HepG2 (cell line): Measurements from ENCODE around the gene STOML2. TPM values are rescaled to one million over a fixed set of nuclear protein-coding genes. Genes with fewer than 3 reads are reported as not detected.
A peak's percentile ranks its signal among the peaks of the same experiment; 100 is the strongest.

Experiments used
- BCL6 ChIP-seq: IDR thresholded peaks from 2 replicates; pipeline ENCODE4 v1.6.1; 2016; ENCODE audit warnings: missing genetic modification reagents, missing compliant biosample characterization
- BRD4 ChIP-seq: sonication (generic); formaldehyde crosslinking; IDR thresholded peaks from 2 replicates; pipeline ENCODE4 v1.4.0; 2020; ENCODE audit warnings: missing genetic modification reagents
- DPF2 ChIP-seq: sonication (generic); formaldehyde crosslinking; IDR thresholded peaks from 2 replicates; pipeline ENCODE4 v1.4.0; 2020; ENCODE audit warnings: mild to moderate bottlenecking, low read depth, missing genetic modification reagents, borderline replicate concordance
- HDAC1 ChIP-seq: sonication (generic); formaldehyde crosslinking; IDR thresholded peaks from 2 replicates; pipeline ENCODE4 v1.5.1; 2020; ENCODE audit warnings: mild to moderate bottlenecking, missing genetic modification reagents
- NFATC3 ChIP-seq: sonication (generic); formaldehyde crosslinking; IDR thresholded peaks from 2 replicates; pipeline ENCODE4 v1.5.1; 2020; ENCODE audit warnings: mild to moderate bottlenecking, missing genetic modification reagents
- NONO ChIP-seq, 2 experiments: fragments of 450-650 bp in 1 of 2; sonication (generic) in 1 of 2; formaldehyde crosslinking in 1 of 2; IDR thresholded peaks in 1 of 2; conservative IDR thresholded peaks in 1 of 2; 2 replicates each; pipeline versions ENCODE4 v1.6.1 to v1.8.0; 2017 to 2022; ENCODE audit warnings: mild to moderate bottlenecking in 1 of 2, missing genetic modification reagents in 1 of 2, moderate library complexity in 1 of 2
- NR2F1 ChIP-seq, 2 experiments: fragments of 450-650 bp in 1 of 2; formaldehyde crosslinking in 1 of 2; IDR thresholded peaks; 2 replicates each; pipeline versions ENCODE4 v1.5.0 to v1.6.1; 2016 to 2020; ENCODE audit warnings: mild to moderate bottlenecking in 1 of 2, missing compliant biosample characterization in 1 of 2, missing genetic modification reagents in 1 of 2, moderate library complexity in 1 of 2
- SMARCE1 ChIP-seq: fragments of 450-650 bp; IDR thresholded peaks from 2 replicates; pipeline ENCODE4 v1.6.1; 2017; ENCODE audit warnings: borderline replicate concordance
- TBL1XR1 ChIP-seq: fragments of 150-350 bp; IDR thresholded peaks from 2 replicates; pipeline ENCODE4 v1.6.1; 2014; ENCODE audit warnings: borderline replicate concordance, low read length; ENCODE audit not compliant: partially characterized antibody
- ZNF549 ChIP-seq: sonication (generic); formaldehyde crosslinking; IDR thresholded peaks from 2 replicates; pipeline ENCODE4 v1.5.0; 2020; ENCODE audit warnings: missing genetic modification reagents
- ZNF652 ChIP-seq: IDR thresholded peaks from 2 replicates; pipeline ENCODE4 v1.6.1; 2016; ENCODE audit warnings: low read depth, borderline replicate concordance
- polyA plus RNA-seq, 8 experiments: library from polyadenylated mRNA; depleted of rRNA in 3 of 8; stranded (reverse) in 7 of 8; unstranded in 1 of 8; fragments of >200 nt; fragmentation: Illumina TruSeq in 4 of 8; extraction: Trizol in 4 of 8; gene quantifications; 2 replicates each; pipeline versions ENCODE4 v1.2.1 to v1.2.3, GENCODE V29; 2011 to 2016; ENCODE audit warnings: low read depth in 4 of 8, missing spikeins in 1 of 8, mixed read lengths in 1 of 8; ENCODE audit not compliant: insufficient read depth in 1 of 8
- total RNA-seq, 5 experiments: library from RNA; depleted of rRNA; stranded (reverse); fragments of >200 nt; fragmentation: Illumina TruSeq; extraction: Trizol; gene quantifications; 2 replicates each; pipeline ENCODE4 v1.2.3, GENCODE V29; 2016; ENCODE audit warnings: low read depth in 1 of 5
- TF ChIP-seq, protein P1 (sequence below): IDR thresholded peaks from 2 replicates; pipeline ENCODE4 v1.6.1; 2016; ENCODE audit warnings: missing compliant biosample characterization, missing genetic modification reagents, borderline replicate concordance
- TF ChIP-seq, protein P2 (sequence below): sonication (generic); formaldehyde crosslinking; IDR thresholded peaks from 2 replicates; pipeline ENCODE4 v1.5.1; 2020; ENCODE audit warnings: mild to moderate bottlenecking, missing genetic modification reagents, borderline replicate concordance
- TF ChIP-seq, protein P3 (sequence below): sonication (generic); formaldehyde crosslinking; conservative IDR thresholded peaks from 2 replicates; pipeline ENCODE4 v1.4.0; 2020; ENCODE audit warnings: missing genetic modification reagents
- TF ChIP-seq, protein P4 (sequence below): sonication (generic); formaldehyde crosslinking; IDR thresholded peaks from 2 replicates; pipeline ENCODE4 v1.5.0; 2020; ENCODE audit warnings: missing genetic modification reagents
- TF ChIP-seq, protein P5 (sequence below), 2 experiments: IDR thresholded peaks; 2 replicates each; pipeline ENCODE4 v1.6.1; 2011 to 2012; ENCODE audit warnings: low read length in 2 of 2, borderline replicate concordance in 1 of 2, low read depth in 1 of 2, mild to moderate bottlenecking in 1 of 2, moderate library complexity in 1 of 2
- TF ChIP-seq, protein P6 (sequence below): sonication (generic); formaldehyde crosslinking; IDR thresholded peaks from 2 replicates; pipeline ENCODE4 v1.4.0; 2020; ENCODE audit warnings: missing genetic modification reagents, borderline replicate concordance

Gene STOML2
- total and polyA plus RNA-seq, 2 of the 13 experiments (the other 11 are each of a cell fraction or from before 2014, with no cell fraction given): 245 to 250 TPM

DNA sequence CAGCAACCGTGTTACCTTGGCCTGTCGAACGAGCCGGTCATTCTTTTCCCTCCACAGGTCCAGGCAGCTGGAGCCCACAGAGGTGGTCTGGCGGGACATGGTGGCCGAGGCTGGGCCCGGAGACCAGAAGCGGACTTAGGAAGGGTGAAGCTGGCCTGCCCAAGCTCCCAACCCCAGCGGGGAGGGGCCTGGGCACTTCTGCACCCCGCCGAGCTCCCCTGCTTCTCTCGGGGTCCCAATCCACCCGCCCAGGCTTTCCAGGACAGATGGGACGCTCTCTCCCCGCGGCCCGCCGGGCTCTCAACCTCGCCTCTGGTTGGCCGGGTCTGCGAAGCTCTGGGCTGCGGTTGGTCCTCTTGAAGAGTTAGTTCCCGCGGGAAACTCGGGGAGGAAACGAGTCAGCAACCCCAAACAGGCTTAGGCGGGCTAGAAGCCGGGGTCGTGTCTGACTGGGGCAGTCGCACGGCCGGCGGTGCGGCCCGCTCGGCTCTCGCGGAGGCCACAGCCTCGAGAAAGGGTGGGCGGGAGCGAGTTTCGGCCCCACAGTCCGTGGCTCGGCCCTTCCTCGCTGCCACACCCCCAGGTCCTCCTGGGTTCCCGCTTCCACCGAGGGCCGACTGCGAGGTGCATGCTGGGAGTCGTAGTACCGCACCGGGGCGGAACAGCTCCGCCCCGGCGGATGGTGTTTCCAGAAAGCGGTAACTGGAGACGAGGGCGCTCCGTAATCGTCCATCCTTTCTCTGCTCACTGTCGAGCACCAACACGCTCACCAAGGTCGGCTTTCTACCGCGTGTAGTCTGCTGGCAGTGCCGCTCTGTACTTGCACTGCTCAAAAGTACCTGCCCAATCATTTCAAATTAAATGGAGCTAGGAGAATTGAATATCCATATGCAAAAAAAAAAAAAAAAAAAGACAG is 23.2 kb downstream of the STOML2 start, which contains the start of gene FANCG (continued):
- TF ChIP-seq, protein P1, sequence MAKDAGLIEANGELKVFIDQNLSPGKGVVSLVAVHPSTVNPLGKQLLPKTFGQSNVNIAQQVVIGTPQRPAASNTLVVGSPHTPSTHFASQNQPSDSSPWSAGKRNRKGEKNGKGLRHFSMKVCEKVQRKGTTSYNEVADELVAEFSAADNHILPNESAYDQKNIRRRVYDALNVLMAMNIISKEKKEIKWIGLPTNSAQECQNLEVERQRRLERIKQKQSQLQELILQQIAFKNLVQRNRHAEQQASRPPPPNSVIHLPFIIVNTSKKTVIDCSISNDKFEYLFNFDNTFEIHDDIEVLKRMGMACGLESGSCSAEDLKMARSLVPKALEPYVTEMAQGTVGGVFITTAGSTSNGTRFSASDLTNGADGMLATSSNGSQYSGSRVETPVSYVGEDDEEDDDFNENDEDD (CRISPR knock-in tag): peak; percentile 96
- TF ChIP-seq, protein P2, sequence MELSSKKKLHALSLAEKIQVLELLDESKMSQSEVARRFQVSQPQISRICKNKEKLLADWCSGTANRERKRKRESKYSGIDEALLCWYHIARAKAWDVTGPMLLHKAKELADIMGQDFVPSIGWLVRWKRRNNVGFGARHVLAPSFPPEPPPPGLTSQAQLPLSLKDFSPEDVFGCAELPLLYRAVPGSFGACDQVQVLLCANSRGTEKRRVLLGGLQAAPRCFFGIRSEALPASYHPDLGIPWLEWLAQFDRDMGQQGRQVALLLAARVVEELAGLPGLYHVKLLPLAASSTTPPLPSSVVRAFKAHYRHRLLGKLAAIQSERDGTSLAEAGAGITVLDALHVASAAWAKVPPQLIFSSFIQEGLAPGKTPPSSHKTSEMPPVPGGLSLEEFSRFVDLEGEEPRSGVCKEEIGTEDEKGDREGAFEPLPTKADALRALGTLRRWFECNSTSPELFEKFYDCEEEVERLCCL (CRISPR knock-in tag): no peak; the same call in 1 of the 2 replicates
- peak; percentile 89 for TF ChIP-seq HDAC1 (CRISPR knock-in tag)
- no peak for TF ChIP-seq NONO (IDR thresholded peaks at IDR 0.05)
- peak; percentile 65 for TF ChIP-seq NONO (CRISPR knock-in tag; conservative IDR thresholded peaks at IDR 0.05)
- no peak for TF ChIP-seq DPF2
- no peak for TF ChIP-seq SMARCE1
- no peak for TF ChIP-seq ZNF652 (CRISPR knock-in tag)
- TF ChIP-seq BRD4 (CRISPR knock-in tag): no peak
- TF ChIP-seq, protein P3, sequence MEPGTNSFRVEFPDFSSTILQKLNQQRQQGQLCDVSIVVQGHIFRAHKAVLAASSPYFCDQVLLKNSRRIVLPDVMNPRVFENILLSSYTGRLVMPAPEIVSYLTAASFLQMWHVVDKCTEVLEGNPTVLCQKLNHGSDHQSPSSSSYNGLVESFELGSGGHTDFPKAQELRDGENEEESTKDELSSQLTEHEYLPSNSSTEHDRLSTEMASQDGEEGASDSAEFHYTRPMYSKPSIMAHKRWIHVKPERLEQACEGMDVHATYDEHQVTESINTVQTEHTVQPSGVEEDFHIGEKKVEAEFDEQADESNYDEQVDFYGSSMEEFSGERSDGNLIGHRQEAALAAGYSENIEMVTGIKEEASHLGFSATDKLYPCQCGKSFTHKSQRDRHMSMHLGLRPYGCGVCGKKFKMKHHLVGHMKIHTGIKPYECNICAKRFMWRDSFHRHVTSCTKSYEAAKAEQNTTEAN (CRISPR knock-in tag): peak; percentile 19; the same call in 1 of the 2 replicates
- TF ChIP-seq, protein P4, sequence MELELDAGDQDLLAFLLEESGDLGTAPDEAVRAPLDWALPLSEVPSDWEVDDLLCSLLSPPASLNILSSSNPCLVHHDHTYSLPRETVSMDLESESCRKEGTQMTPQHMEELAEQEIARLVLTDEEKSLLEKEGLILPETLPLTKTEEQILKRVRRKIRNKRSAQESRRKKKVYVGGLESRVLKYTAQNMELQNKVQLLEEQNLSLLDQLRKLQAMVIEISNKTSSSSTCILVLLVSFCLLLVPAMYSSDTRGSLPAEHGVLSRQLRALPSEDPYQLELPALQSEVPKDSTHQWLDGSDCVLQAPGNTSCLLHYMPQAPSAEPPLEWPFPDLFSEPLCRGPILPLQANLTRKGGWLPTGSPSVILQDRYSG: 0 out of 2 replicates have a peak, but pooled peaks have one; percentile 51
- no peak for TF ChIP-seq NR2F1 (CRISPR knock-in tag; IDR thresholded peaks at IDR 0.05)
- no peak; the same call in 1 of the 2 replicates for TF ChIP-seq ZNF549
- TF ChIP-seq NFATC3 (CRISPR knock-in tag): no peak
- TF ChIP-seq, protein P5, sequence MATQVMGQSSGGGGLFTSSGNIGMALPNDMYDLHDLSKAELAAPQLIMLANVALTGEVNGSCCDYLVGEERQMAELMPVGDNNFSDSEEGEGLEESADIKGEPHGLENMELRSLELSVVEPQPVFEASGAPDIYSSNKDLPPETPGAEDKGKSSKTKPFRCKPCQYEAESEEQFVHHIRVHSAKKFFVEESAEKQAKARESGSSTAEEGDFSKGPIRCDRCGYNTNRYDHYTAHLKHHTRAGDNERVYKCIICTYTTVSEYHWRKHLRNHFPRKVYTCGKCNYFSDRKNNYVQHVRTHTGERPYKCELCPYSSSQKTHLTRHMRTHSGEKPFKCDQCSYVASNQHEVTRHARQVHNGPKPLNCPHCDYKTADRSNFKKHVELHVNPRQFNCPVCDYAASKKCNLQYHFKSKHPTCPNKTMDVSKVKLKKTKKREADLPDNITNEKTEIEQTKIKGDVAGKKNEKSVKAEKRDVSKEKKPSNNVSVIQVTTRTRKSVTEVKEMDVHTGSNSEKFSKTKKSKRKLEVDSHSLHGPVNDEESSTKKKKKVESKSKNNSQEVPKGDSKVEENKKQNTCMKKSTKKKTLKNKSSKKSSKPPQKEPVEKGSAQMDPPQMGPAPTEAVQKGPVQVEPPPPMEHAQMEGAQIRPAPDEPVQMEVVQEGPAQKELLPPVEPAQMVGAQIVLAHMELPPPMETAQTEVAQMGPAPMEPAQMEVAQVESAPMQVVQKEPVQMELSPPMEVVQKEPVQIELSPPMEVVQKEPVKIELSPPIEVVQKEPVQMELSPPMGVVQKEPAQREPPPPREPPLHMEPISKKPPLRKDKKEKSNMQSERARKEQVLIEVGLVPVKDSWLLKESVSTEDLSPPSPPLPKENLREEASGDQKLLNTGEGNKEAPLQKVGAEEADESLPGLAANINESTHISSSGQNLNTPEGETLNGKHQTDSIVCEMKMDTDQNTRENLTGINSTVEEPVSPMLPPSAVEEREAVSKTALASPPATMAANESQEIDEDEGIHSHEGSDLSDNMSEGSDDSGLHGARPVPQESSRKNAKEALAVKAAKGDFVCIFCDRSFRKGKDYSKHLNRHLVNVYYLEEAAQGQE (IDR thresholded peaks at IDR 0.05; ENCODE audit: borderline replicate concordance in 1 of 2, low read depth in 1 of 2, low read length in 2 of 2): no peak
- TF ChIP-seq, protein P6, sequence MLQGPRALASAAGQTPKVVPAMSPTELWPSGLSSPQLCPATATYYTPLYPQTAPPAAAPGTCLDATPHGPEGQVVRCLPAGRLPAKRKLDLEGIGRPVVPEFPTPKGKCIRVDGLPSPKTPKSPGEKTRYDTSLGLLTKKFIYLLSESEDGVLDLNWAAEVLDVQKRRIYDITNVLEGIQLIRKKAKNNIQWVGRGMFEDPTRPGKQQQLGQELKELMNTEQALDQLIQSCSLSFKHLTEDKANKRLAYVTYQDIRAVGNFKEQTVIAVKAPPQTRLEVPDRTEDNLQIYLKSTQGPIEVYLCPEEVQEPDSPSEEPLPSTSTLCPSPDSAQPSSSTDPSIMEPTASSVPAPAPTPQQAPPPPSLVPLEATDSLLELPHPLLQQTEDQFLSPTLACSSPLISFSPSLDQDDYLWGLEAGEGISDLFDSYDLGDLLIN (CRISPR knock-in tag): no peak
- peak; percentile 26; the same call in 1 of the 2 replicates for TF ChIP-seq BCL6 (CRISPR knock-in tag)
- no peak for TF ChIP-seq TBL1XR1
